ENCODE measurements around the gene DCANP1.

DNA sequence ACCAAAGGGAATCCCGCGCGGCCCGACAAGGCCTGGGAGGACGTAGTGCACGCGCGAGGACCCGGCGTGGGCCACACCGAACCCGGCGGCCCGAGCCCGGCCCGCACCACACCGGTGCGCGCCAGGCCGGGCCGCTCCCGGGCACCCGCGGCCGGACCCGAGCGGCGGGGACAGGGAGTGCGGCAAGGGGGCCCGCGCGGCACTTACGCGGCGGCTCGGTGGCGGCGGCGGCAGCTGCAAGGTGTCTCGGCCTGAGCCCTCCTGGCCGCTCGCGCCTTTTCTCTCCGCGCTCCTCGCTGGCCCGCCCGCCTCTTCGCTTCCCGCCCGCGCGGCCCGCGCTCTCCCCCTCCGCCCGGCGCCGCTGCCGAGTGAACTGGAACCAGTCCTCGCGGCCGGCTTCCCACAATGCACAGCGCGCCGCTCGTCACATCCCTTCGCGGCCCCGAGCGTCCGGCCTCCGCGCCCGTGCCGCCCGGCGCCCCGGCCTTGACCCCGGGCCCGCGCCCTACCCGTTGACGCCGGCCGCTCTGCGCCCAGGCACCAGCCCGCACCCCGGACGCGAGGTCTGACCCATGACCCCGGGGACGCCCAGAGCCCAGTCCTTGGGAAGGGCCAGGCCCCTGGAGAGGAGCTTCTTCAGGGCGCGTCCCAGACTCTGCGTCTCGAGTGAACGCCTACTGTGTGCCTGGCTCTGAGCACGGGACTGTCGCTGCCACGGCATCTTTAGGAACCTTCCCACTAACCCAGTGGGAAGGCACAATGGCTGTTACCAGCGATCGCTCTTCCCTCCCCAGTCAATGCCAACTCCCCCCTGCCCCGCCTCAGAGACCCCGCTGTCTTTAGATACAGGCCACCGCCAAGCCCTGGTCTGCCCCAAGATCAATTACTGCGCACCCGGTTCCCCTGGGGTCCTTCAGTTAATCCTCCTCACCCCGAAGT lies 48.0 kb downstream of the DCANP1 start, which contains the start of gene MACROH2A1:
- TF ChIP-seq, protein P1, sequence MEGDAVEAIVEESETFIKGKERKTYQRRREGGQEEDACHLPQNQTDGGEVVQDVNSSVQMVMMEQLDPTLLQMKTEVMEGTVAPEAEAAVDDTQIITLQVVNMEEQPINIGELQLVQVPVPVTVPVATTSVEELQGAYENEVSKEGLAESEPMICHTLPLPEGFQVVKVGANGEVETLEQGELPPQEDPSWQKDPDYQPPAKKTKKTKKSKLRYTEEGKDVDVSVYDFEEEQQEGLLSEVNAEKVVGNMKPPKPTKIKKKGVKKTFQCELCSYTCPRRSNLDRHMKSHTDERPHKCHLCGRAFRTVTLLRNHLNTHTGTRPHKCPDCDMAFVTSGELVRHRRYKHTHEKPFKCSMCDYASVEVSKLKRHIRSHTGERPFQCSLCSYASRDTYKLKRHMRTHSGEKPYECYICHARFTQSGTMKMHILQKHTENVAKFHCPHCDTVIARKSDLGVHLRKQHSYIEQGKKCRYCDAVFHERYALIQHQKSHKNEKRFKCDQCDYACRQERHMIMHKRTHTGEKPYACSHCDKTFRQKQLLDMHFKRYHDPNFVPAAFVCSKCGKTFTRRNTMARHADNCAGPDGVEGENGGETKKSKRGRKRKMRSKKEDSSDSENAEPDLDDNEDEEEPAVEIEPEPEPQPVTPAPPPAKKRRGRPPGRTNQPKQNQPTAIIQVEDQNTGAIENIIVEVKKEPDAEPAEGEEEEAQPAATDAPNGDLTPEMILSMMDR (IDR thresholded peaks at IDR 0.05) = no peak
- TF ChIP-seq EZH2 (IDR thresholded peaks at IDR 0.05; ENCODE audit: borderline replicate concordance, insufficient read depth, low read depth, low read length, poor library complexity, severe bottlenecking) = no peak

Measured in B cell (primary cell).